HepG2 (cell line): ENCODE results near the gene SLC16A5. TPM values are rescaled to one million over a fixed set of nuclear protein-coding genes. Genes with fewer than 3 reads are reported as not detected.
A peak's percentile ranks its signal among the peaks of the same experiment; 100 is the strongest.

ENCODE experiments used
- ATAC-seq: fragments of 200-7000 bp; cut with Tn5 transposase; 3 replicates; pipeline ENCODE4 v1.9.1; 2020; ENCODE audit warnings: mild to moderate bottlenecking, moderate library complexity
- BruUV-seq: library from RNA; stranded (reverse); fragments of 400-500 nt; replicated peaks from 2 replicates; lab custom pipeline; 2021; lab: Mats Ljungman, UMichigan
- CTCF ChIA-PET: fragments of 300-600 bp; formaldehyde crosslinking; extraction: SDS; loops from one replicate; lab custom pipeline; 2021; ENCODE audit warnings: low total read pairs, inconsistent platforms, low intra/inter-chr PET ratio; lab: Yijun Ruan, JAX
- POLR2A ChIA-PET: fragments of 350-600 bp; sonication (Branson Sonifier 250); formaldehyde crosslinking; loops from one replicate; lab custom pipeline; 2020; ENCODE audit warnings: antibody characterized with exemption, inconsistent platforms; lab: Yijun Ruan, JAX
- DNase-seq: peaks from one replicate; pipeline ENCODE4 v3.0.0-alpha.2; 2015; ENCODE audit warnings: low spot score
- FAIRE-seq: peaks from 3 replicates; lab custom pipeline; 2011; peaks lifted over from hg19 to GRCh38; lab: Jason Lieb, UNC
- H2AFZ ChIP-seq: one replicate; pipeline ENCODE4 v1.6.1; 2011; ENCODE audit warnings: low read length, inconsistent platforms
- H3K27ac ChIP-seq: fragments of 300-600 bp; 3 replicates; pipeline ENCODE4 v1.8.0; 2011; ENCODE audit warnings: mixed run types, mild to moderate bottlenecking, mixed read lengths, low read length, inconsistent platforms; ENCODE audit not compliant: insufficient read depth; ENCODE audit errors: extremely low read length
- H3K27me3 ChIP-seq, 2 experiments: fragments of 200-600 bp in 1 of 2; 2 replicates in 1 of 2; 3 replicates in 1 of 2; pipeline versions ENCODE4 v1.6.0 to v1.8.0; 2011; ENCODE audit warnings: low read length in 2 of 2, mild to moderate bottlenecking in 2 of 2, moderate library complexity in 2 of 2, inconsistent platforms in 1 of 2; ENCODE audit not compliant: insufficient read depth in 2 of 2, control insufficient read depth in 1 of 2
- H3K36me3 ChIP-seq, 2 experiments: fragments of 200-600 bp in 1 of 2; replicated peaks in 1 of 2; 2 replicates in 1 of 2; 3 replicates in 1 of 2; pipeline versions ENCODE4 v1.5.1 to v1.8.0; 2011; ENCODE audit warnings: low read length in 2 of 2, inconsistent platforms in 1 of 2; ENCODE audit not compliant: insufficient read depth in 2 of 2, control insufficient read depth in 1 of 2
- H3K4me1 ChIP-seq: 2 replicates; pipeline ENCODE4 v1.5.1; 2012; ENCODE audit warnings: low read length, inconsistent platforms; ENCODE audit not compliant: insufficient read depth
- H3K4me2 ChIP-seq: 2 replicates; pipeline ENCODE4 v1.6.0; 2011; ENCODE audit warnings: low read depth, low read length, inconsistent platforms
- H3K4me3 ChIP-seq, 3 experiments: fragments of 200-600 bp in 1 of 3; sonication (generic), shearing (Covaris generic) in 1 of 3; replicated peaks in 1 of 3; 2 replicates each; pipeline ENCODE4 v1.5.1; 2011 to 2016; ENCODE audit warnings: low read length in 3 of 3, inconsistent platforms in 2 of 3, low read depth in 2 of 3, mild to moderate bottlenecking in 2 of 3, control low read depth in 1 of 3, mixed read lengths in 1 of 3; ENCODE audit not compliant: insufficient read depth in 1 of 3
- H3K79me2 ChIP-seq: one replicate; pipeline ENCODE4 v1.6.1; 2011; ENCODE audit warnings: low read length, inconsistent platforms; ENCODE audit not compliant: insufficient read depth
- H3K9ac ChIP-seq: 2 replicates; pipeline ENCODE4 v1.6.0; 2011; ENCODE audit warnings: mild to moderate bottlenecking, low read depth, low read length, inconsistent platforms; ENCODE audit not compliant: insufficient read depth
- H3K9me3 ChIP-seq: 2 replicates; pipeline ENCODE4 v1.5.1; 2012; ENCODE audit warnings: mild to moderate bottlenecking, low read length
- H4K20me1 ChIP-seq: 2 replicates; pipeline ENCODE4 v1.6.0; 2011; ENCODE audit warnings: inconsistent platforms, mild to moderate bottlenecking, low read length, moderate library complexity; ENCODE audit not compliant: insufficient read depth
- RBM39 ChIP-seq: fragments of 200-400 bp; formaldehyde crosslinking; IDR thresholded peaks from one replicate; pipeline ENCODE4 v1.6.1; 2018; ENCODE audit warnings: antibody characterized with exemption, mild to moderate bottlenecking, low read depth, low read length; ENCODE audit not compliant: poor library complexity, severe bottlenecking
- WGBS: methylation state at CpG from one replicate; pipeline ENCODE4 v1.1.6; 2017; ENCODE audit warnings: low lambda C conversion rate; 5-methylcytosine and 5-hydroxymethylcytosine counted together
- in situ Hi-C: cut with HindIII; loops from 2 replicates; pipeline ENCODE4 v1.10.0; 2017; ENCODE audit warnings: low pct_unique_long_range_greater_than_20kb; ENCODE audit not compliant: extremely low pct_ligation_motif_present
- intact Hi-C: fragments of 100-400 bp; cut with micrococcal nuclease; formaldehyde crosslinking; loops from one replicate; pipeline ENCODE4 v1.10.0; 2022; ENCODE audit not compliant: unreplicated experiment
- polyA plus RNA-seq, 8 experiments: library from polyadenylated mRNA; depleted of rRNA in 3 of 8; stranded (reverse) in 7 of 8; unstranded in 1 of 8; fragments of >200 nt; fragmentation: Illumina TruSeq in 4 of 8; extraction: Trizol in 4 of 8; gene quantifications; 2 replicates each; pipeline versions ENCODE4 v1.2.1 to v1.2.3, GENCODE V29; 2011 to 2016; ENCODE audit warnings: low read depth in 4 of 8, missing spikeins in 1 of 8, mixed read lengths in 1 of 8; ENCODE audit not compliant: insufficient read depth in 1 of 8
- total RNA-seq, 5 experiments: library from RNA; depleted of rRNA; stranded (reverse); fragments of >200 nt; fragmentation: Illumina TruSeq; extraction: Trizol; gene quantifications; 2 replicates each; pipeline ENCODE4 v1.2.3, GENCODE V29; 2016; ENCODE audit warnings: low read depth in 1 of 5
- TF ChIP-seq, protein P1 (sequence below): sonication (generic); formaldehyde crosslinking; IDR thresholded peaks from 2 replicates; pipeline ENCODE4 v1.5.0; 2020; ENCODE audit warnings: missing genetic modification reagents, mild to moderate bottlenecking, borderline replicate concordance
- TF ChIP-seq, protein P2 (sequence below): sonication (generic); formaldehyde crosslinking; IDR thresholded peaks from 2 replicates; pipeline ENCODE4 v1.5.0; 2020; ENCODE audit warnings: mild to moderate bottlenecking, missing genetic modification reagents, moderate library complexity

SLC16A5 gene
- total and polyA plus RNA-seq, 2 of the 13 experiments (the other 11 are each of a cell fraction or from before 2014, with no cell fraction given), result 0.69 to 5.6 TPM

DNA sequence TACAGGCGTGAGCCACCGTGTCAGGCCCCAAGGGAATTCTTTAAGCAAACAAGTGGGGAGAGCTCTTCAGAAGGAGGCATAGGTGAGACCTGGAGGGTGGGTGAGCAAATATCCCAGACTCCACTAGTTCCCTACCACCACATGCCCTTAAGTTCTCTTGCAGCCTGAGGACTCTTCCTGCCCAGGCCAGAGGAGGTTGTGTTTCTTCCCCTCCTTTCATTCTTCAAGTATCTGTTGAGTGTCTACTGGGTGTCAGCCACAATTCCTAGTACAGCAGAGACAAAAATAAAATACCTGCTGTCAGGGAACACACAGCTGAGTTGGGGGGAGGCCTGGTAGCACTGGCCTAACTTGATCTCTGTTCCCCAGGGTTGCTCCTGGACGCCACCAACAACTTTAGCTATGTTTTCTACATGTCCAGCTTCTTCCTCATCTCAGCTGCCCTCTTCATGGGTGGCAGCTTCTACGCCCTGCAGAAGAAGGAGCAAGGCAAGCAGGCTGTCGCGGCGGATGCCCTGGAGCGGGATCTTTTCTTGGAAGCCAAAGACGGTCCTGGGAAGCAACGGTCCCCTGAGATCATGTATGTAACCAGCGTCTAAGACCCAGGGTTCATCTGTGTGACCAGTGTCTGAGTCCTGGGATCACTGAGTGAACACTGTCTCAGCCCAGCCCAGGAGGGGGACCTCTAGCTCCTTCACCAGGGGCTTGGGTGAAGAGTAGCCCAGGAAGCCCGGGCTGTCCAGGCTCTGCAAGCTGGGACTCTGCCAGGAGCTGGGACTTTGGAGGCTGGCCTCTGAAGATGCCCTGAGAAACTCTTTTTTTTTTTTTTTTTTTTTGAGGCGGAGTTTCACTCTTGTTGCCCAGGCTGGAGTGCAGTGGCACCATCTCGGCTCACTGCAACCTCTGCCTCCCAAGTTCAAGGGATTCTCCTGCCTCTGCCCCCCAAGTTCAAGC lies 16.1 kb downstream of the SLC16A5 start:
- H3K36me3 ChIP-seq, result no peaks in the 10 kb centered on the region
- 62% methylated on average over 14 of the region's 14 CpGs for WGBS
- H4K20me1 ChIP-seq, result no peaks in the 10 kb centered on the region
- in situ Hi-C loops (no loop called here), intact Hi-C loops (no loop called here)
- H3K4me1 ChIP-seq, result peaks cover 15% of the 10 kb centered on the region
- no peaks in the 10 kb centered on the region for H3K79me2 ChIP-seq
- FAIRE-seq, result no peak
- no TSS peak for BruUV-seq
- no peaks in the 10 kb centered on the region for H3K9me3 ChIP-seq
- peaks cover 0 to 1% of the 10 kb centered on the region in 2 experiments; a peak in 3 of 5 replicates for H3K27me3 ChIP-seq
- CTCF ChIA-PET, result interaction anchor here (1.4 kb wide), 1 partner anchor 10 kb away, joined by 4 read pairs; no protein-coding TSS in a partner anchor
- TF ChIP-seq, protein P1, sequence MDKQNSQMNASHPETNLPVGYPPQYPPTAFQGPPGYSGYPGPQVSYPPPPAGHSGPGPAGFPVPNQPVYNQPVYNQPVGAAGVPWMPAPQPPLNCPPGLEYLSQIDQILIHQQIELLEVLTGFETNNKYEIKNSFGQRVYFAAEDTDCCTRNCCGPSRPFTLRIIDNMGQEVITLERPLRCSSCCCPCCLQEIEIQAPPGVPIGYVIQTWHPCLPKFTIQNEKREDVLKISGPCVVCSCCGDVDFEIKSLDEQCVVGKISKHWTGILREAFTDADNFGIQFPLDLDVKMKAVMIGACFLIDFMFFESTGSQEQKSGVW (CRISPR knock-in tag), result no peak
- no peak for TF ChIP-seq RBM39
- TF ChIP-seq, protein P2, sequence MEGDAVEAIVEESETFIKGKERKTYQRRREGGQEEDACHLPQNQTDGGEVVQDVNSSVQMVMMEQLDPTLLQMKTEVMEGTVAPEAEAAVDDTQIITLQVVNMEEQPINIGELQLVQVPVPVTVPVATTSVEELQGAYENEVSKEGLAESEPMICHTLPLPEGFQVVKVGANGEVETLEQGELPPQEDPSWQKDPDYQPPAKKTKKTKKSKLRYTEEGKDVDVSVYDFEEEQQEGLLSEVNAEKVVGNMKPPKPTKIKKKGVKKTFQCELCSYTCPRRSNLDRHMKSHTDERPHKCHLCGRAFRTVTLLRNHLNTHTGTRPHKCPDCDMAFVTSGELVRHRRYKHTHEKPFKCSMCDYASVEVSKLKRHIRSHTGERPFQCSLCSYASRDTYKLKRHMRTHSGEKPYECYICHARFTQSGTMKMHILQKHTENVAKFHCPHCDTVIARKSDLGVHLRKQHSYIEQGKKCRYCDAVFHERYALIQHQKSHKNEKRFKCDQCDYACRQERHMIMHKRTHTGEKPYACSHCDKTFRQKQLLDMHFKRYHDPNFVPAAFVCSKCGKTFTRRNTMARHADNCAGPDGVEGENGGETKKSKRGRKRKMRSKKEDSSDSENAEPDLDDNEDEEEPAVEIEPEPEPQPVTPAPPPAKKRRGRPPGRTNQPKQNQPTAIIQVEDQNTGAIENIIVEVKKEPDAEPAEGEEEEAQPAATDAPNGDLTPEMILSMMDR (CRISPR knock-in tag), result 0 out of 2 replicates have a peak, but pooled peaks have one; percentile 11
- H3K27ac ChIP-seq, result no peak overlapping the region
- no peak overlapping the region for H3K4me2 ChIP-seq
- POLR2A ChIA-PET, result interaction anchor here (0.7 to 1.5 kb wide), 4 partner anchors 8 to 68 kb away, joined by 3 to 4 read pairs (median 4); no protein-coding TSS in a partner anchor
- H3K4me3 ChIP-seq, result no peak overlapping the region
- peak; percentile 20 for ATAC-seq
- H3K9ac ChIP-seq, result no peak overlapping the region
- H2AFZ ChIP-seq, result no peak overlapping the region
- DNase-seq, result no peak
